ENCODE data around the gene SPTAN1. TPM values are rescaled to one million over a fixed set of nuclear protein-coding genes. Genes with fewer than 3 reads are reported as not detected.
"Not testable (repeated sequence)": the region's sequence is repeated elsewhere in the genome, so short reads cannot be mapped to it uniquely, and the experiment has no call there.

The SPTAN1 gene
- total RNA-seq, result 914 TPM

DNA sequence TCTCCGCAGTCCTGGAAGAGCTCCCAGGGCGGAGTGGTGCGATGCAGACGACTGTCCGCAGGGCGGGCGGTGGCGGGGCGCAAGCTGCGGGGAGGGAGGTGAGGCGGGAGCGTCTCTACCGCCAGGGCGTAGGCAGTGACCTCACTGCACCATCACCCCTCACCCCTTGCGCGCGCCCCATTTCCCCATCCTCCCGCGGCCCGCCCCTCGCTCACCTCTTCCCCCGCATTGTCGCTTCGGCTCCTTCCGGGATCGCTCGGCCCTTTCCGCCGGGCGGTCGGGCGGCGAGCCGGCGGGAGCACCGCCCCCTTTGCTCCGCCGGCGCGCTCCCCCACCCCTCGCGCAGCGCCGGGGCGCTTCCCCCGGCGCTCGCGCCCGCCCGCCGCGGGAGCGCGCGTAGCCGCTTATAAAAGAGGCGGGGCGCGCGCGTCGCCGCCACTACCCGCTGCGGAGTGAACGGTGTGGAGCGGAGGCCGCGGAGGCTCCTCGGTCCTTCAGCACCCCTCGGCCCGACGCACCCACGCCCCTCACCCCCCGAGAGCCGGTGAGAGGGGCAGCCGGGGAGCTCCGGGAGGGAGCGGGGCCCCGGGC, at the start of gene SPTAN1:
SPTAN1 (plus strand) TSS at position 435 of the 591 bp plus-strand sequence. CDS start 14,154 bp downstream, outside the sequence.
- DNase-seq, result peak; percentile 88

DNA sequence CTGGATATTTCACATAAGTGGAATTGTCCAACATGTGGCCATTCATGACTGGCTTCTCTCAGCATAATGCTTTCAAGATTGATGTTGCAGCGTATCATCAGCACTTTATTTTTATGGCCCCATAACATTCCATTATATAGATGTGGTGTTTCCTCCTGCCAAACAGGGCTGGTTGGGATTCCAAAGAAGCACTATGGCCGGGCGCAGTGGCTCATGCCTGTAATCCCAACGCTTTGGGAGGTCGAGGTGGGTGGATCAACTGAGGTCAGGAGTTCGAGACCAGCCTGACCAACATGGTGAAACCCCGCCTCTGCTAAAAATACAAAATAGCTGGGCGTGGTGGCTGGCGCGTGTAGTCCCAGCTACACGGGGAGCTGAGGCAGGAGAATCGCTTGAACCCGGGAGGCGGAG, 49.0 kb upstream of the SPTAN1 start:
- DNase-seq, result not testable (repeated sequence)

- DNase-seq, result no peak
Measured at GRCh38 chr9:128503870-128504269, 48.5 kb upstream of the SPTAN1 start.

DNA sequence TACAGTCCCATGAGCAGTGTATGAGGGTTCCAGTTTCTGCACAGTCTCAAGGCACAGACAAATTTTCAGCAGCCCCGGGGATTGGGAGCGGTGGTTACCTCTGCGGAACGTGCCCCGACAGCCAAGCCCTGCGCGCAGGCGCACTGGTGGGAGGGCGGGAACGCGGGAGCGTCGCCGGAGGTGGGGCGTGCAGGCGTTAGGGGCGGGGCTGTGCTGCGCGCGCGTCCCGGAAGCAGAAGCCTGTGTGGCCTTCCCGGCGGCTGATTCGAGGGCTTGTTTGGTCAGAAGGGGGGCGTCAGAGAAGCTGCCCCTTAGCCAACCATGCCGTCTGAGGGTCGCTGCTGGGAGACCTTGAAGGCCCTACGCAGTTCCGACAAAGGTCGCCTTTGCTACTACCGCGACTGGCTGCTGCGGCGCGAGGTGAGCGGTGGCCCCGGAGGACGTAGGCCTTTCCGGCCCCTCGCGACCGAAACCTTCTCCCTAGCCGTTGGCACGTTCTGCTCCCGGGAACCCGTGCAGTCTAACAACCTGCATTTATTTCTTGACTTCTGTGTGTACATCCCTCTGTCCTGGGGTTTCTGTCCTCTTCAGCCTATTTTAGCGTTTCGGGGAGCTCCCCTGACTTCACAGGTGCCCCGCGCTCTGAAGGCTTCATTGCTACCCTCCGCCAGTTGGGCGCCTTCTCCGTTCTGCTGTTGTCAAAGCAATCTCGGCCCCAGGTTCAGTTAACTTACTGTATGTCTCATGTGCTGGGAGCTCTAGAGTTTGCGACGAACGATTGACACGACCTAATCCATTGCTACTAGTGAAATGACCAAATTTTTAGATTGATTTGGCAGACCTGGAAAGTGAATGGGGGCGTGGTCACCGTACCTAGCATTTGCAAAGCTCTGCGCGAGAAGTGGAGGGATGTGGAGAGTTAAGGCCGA, 47.6 kb upstream of the SPTAN1 start, which contains the start of gene GLE1:
GLE1 (plus strand) TSS at position 235 of the 929 bp plus-strand sequence; CDS start at position 322, 87 bp downstream.
- peak; percentile 90 for DNase-seq

GRCh38 chr9:128505414-128505765, 47.0 kb upstream of the SPTAN1 start:
- no peak for DNase-seq

- DNase-seq, result not testable (repeated sequence)
Measured at GRCh38 chr9:128505906-128506305, 46.5 kb upstream of the SPTAN1 start.

DNA sequence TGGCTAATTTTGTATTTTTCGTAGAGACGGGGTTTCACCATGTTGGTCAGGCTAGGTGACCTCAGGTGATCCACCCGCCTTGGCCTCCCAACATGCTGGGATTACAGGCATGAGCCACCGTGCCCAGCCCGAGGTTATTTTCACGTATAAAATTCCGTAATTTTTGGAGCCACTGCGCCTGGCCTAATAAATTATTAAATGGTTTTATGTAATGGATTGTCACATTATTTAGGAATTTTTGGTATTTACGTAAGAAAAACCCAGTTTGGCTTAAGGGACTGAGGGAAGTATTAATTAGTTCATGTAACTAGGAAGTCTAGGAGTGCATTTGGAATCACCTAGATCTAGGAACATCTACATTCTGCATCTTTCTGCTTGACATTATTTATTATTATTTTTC, 39.6 kb upstream of the SPTAN1 start:
- DNase-seq, result no peak

DNA sequence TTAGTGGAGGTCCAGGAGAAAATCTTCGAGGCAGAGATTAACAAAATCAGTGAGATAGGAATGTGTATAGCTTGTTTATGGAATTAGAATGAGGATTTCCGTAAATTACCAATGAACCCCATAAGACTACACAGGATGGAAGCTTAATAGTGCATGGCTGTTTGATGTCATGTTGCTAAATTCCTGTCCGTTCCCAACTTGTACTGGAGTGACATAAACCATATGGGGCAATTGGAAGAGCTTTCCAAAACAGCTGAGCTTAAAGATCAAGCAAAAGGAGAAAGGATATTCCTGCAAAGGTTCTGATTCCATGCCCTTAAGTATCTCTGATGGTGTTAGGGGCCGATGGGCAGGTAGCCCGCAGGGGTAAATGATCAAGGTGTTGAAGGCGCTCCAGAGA, 30.4 kb upstream of the SPTAN1 start:
- no peak for DNase-seq

DNA sequence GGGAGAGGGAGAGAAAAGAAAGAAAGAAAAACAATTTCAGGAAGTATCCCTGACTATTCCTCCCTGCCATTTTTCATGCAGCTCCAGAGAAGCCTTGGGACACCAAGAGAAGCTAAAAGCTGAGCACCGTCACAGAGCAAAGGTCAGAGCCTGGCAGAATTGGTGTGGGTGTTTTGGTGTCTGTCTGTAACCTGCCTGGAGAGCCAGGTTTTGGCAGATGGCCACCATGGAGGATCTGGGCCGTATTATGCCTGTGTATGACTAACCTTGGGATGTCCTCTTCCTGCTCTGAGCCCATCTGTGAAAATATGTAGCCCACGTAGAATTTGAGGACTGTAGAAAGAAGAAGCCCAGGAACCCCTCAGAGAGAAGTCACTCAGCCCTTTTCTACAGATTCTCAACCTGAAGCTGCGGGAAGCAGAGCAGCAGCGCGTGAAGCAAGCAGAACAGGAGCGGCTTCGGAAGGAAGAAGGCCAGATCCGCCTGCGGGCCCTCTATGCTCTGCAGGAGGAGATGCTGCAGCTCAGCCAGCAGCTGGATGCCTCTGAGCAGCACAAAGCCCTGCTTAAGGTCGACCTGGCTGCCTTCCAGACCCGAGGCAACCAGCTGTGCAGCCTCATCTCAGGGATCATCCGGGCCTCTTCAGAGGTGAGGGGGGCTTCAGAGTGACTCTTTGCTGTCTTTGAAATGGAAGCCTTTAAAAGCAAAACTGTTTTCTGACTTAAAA, 29.0 kb upstream of the SPTAN1 start:
- no peak for DNase-seq

DNA sequence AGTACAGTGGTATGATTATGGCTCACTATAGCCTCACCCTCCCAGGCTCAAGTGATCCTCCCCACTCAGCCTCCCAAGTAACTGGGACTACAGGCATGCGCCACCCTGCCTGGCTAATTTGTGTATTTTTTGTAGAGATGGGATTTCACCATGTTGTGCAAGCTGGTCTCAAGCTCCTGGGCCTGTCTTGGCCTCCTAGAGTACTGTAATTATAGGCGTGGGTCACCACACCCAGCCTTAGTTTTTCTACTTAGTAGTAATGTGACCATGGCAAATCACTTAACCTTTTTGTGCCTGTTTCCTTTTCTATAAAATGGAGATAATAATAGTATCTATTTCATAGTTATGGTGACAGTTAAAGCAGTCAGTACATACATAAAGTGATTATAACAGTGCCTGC, 25.7 kb upstream of the SPTAN1 start:
- DNase-seq, result no peak

DNA sequence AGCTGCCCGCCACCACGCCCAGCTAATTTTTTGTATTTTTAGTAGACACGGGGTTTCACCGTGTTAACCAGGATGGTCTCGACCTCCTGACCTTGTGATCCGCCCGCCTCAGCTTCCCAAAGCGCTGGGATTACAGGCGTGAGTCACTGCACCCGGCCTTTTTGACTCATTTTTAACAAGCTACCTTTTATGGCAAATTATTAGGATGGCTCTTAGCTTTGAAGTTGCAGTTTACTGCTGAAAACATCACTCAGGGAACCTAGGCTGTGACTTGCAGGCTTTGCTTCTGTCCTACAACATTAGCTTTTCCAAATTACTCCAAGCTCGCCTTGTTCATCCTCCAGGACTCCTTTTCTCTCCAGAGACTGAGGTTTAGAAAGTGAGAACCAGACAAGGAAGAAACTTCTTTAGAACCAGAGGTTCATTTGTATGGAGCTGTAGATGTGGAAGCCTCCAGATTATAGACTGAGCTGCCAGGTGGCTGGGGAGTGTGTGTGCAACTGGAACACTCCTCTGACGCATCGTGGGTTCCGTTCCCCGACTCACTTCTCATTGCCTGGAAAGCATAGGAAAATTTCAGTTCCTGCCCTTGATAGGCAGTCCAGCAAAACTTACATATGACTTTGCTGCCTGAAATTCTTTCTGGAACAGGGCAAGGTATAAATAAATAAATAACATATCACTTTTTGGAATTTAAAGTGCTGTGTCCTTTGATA, 23.8 kb upstream of the SPTAN1 start:
- DNase-seq, result no peak

DNA sequence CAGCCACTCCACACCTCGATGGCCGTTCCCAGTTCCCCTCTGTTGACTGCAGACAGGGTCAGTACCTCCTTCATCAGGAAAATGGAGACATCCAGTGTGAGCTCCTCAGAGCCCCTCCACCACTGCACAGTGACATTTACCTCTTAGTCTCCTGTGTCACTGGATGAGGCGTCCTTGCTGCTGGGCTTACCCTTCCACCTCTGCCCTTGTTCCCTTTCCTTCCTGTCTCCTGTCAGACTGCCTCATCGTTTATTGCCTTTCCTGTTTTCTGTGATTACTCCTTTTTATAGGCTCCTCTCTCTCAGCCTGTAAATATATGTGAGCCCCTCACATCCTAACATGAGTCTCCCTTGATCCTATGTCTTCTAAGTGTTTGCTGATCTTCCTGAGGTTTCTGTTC, 23.2 kb upstream of the SPTAN1 start:
- DNase-seq, result no peak

GRCh38 chr9:128532581-128532980, 19.8 kb upstream of the SPTAN1 start:
- no peak for DNase-seq

DNA sequence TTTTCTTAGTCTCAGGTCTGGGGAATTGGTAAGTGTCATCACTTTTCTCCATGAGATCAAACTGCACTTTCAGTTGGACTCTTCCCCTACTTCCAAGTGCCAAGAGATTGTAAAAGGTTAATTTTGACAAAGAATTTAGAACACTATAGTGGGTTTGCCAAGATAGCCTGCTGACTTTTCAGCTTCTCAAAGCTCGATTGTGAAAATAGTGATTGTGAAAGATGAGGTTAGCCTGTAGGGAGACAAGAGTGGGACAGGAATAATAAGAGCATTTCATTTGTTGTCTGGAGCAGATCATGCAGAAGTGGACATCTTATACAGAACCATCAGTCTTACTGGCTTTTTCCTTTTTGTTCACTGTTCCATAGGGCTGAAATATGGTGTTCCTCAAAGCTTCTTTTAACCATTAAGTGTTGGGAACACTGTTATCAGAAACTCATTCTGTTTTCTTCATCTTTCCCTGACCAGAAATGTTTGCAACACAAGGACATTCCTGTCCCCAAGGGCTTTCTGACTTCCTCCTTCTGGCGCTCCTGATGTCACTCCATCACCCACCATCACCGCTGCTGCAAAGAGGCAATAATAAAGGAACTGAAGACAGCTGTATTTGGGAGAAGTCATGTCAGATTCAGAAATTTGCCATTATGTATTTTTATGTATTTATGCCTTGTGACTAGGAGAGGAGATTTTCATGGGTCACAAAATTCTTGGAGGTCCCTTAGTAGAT, 11.6 kb upstream of the SPTAN1 start:
- no peak for DNase-seq

GRCh38 chr9:128546504-128546903, 5.9 kb upstream of the SPTAN1 start:
- DNase-seq, result no peak

GRCh38 chr9:128548876-128549275, 3.5 kb upstream of the SPTAN1 start:
- DNase-seq, result no peak

DNA sequence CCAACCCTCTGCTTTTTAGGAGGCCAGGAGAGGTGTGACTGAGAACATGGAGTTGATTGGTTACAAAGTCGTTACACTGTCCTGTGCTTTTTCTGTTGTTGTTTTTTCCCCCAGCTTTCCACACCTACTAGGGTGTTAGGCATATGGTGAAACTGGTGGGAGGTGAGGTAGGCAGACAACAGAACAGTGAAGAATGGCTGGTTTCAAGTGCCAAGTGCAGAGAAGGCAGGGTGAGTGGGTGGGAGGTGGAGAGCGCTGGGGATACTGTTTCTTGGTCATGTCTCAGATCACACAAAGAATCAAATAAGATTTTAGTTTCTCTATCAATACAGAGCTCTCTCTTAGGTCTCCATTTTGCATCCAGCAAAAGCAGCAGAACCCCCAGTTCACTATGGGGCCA, 2.2 kb upstream of the SPTAN1 start:
- DNase-seq, result peak; percentile 60

GRCh38 chr9:128550770-128551656, 1.4 kb upstream of the SPTAN1 start:
- peak; percentile 26 for DNase-seq

DNA sequence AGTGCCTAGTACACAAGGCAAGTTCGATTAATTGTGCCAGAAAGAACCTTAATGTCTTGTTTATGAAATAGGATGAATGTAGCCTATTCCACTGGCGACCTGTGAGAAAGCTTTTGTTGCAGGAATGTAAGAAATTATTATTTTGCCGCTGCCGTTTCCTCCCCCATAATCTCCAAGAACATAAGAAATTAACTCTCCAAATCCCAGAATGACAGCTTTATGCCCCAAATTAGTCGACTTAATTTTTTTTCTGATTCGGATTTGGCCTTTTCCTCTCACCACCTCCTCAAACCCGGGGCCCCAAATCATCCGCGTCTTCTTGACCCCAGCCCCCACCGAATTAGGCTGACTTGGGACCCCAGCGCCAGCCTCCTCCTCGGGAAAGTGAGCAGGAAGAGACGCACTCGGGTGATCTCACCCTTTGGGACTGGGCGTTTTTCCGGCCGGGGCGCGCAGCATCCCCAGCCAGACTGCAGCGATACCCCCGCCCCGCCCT, 682 bp upstream of the SPTAN1 start:
- DNase-seq, result no peak

DNA sequence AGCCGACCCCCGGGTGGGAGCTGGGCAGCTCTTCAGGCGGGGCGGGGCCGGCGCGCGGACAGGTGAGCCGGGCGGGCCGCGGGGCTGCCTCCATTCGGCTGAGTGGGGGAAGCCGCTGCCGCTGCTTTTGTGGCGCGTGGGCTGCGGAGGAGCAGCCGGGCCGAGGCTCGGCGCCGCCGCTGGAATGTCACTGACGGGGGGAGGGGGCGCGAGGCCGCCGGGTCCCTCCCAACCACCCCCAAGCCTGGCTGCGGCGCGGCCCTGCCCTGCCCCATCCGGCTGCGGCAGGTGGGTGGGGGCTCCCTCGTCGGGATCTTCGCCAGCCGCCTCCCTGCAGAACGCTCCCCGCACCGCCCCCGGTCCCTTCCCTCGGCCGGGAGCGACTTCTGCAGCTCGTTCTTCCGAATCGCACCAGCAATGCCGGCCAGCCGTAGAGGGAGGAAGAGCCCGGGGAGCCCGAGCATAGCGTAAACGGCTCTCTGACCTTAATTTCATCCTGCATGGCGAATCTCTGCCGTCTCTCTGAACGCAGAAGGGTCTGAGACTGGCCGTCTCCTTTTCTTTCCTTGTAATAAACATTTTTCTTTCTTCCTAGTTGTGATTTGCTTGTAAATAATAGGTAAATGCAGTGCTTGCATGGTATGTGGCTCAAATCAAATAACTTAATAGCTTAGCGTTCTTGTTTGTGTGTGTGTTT, 505 bp downstream of the SPTAN1 start:
- DNase-seq, result peak; percentile 46

Measured in occipital lobe (tissue), 2 donors.